GM08714 (cell line): ENCODE measurements around the gene LEUTX.

Source experiments
- H3K4me3 ChIP-seq: fragments of 200-500 bp; sonication (Bioruptor generic); 2 replicates; pipeline ENCODE4 v1.5.1; 2014; ENCODE audit warnings: mild to moderate bottlenecking, low read length, inconsistent platforms
- ZNF274 ChIP-seq: IDR thresholded peaks from 2 replicates; pipeline ENCODE4 v1.6.1; 2012; ENCODE audit warnings: mild to moderate bottlenecking, low read depth, low read length

LEUTX gene

GRCh38 chr19:39778763-39779162 lies at the start of gene LEUTX:
TSS of gene LEUTX (plus strand) at chr19:39778854. CDS start at chr19:39778921, 67 bp downstream.
- H3K4me3 ChIP-seq: no peak within 1 kb of the TSS
- TF ChIP-seq ZNF274: no peak

- TF ChIP-seq ZNF274: no peak
- no peak overlapping the region for H3K4me3 ChIP-seq
Observed at GRCh38 chr19:39729594-39729993, 49.1 kb upstream of the LEUTX start.

- TF ChIP-seq ZNF274: no peak
- H3K4me3 ChIP-seq: no peak overlapping the region
Observed at GRCh38 chr19:39731685-39732084, 47.0 kb upstream of the LEUTX start.

GRCh38 chr19:39733841-39734240 lies 44.8 kb upstream of the LEUTX start:
- TF ChIP-seq ZNF274: no peak
- no peak overlapping the region for H3K4me3 ChIP-seq

GRCh38 chr19:39735688-39736087 lies 43.0 kb upstream of the LEUTX start:
- no peak for TF ChIP-seq ZNF274
- H3K4me3 ChIP-seq: no peak overlapping the region

- no peak for TF ChIP-seq ZNF274
- no peak overlapping the region for H3K4me3 ChIP-seq
Observed at GRCh38 chr19:39736088-39736487, 42.6 kb upstream of the LEUTX start.

GRCh38 chr19:39737351-39737750 lies 41.3 kb upstream of the LEUTX start:
- H3K4me3 ChIP-seq: no peak overlapping the region
- TF ChIP-seq ZNF274: no peak

- no peak for TF ChIP-seq ZNF274
- no peak within 1 kb of the TSS for H3K4me3 ChIP-seq
Observed at GRCh38 chr19:39737891-39738290, 40.8 kb upstream of the LEUTX start, which contains the start of gene CLC. TSS of gene CLC (minus strand) at chr19:39738029. CDS start at chr19:39737952, 77 bp downstream.

GRCh38 chr19:39738814-39739213 lies 39.8 kb upstream of the LEUTX start:
- TF ChIP-seq ZNF274: no peak
- no peak overlapping the region for H3K4me3 ChIP-seq

- TF ChIP-seq ZNF274: no peak
- H3K4me3 ChIP-seq: no peak overlapping the region
Observed at GRCh38 chr19:39740395-39740794, 38.3 kb upstream of the LEUTX start.

- H3K4me3 ChIP-seq: no peak overlapping the region
- TF ChIP-seq ZNF274: no peak
Observed at GRCh38 chr19:39745643-39746042, 33.0 kb upstream of the LEUTX start.

- no peak for TF ChIP-seq ZNF274
- H3K4me3 ChIP-seq: no peak overlapping the region
Observed at GRCh38 chr19:39746836-39747529, 31.7 kb upstream of the LEUTX start.

- TF ChIP-seq ZNF274: no peak
- H3K4me3 ChIP-seq: no peak overlapping the region
Observed at GRCh38 chr19:39749981-39750380, 28.7 kb upstream of the LEUTX start.

- no peak overlapping the region for H3K4me3 ChIP-seq
- TF ChIP-seq ZNF274: no peak
Observed at GRCh38 chr19:39752390-39752789, 26.3 kb upstream of the LEUTX start.

GRCh38 chr19:39752795-39753194 lies 25.9 kb upstream of the LEUTX start:
- H3K4me3 ChIP-seq: no peak overlapping the region
- no peak for TF ChIP-seq ZNF274

GRCh38 chr19:39754544-39754943 lies 24.1 kb upstream of the LEUTX start:
- no peak overlapping the region for H3K4me3 ChIP-seq
- no peak for TF ChIP-seq ZNF274

GRCh38 chr19:39754971-39755370 lies 23.7 kb upstream of the LEUTX start:
- H3K4me3 ChIP-seq: no peak overlapping the region
- no peak for TF ChIP-seq ZNF274
